ENCODE data around the gene ZFPL1. TPM values are rescaled to one million over a fixed set of nuclear protein-coding genes. Genes with fewer than 3 reads are reported as not detected.

Gene ZFPL1
- total and polyA plus RNA-seq, 9 of the 15 experiments (the other 6 are each of a cell fraction or from before 2014, with no cell fraction given), result 3.7 to 37.5 (median 22.7) TPM

DNA sequence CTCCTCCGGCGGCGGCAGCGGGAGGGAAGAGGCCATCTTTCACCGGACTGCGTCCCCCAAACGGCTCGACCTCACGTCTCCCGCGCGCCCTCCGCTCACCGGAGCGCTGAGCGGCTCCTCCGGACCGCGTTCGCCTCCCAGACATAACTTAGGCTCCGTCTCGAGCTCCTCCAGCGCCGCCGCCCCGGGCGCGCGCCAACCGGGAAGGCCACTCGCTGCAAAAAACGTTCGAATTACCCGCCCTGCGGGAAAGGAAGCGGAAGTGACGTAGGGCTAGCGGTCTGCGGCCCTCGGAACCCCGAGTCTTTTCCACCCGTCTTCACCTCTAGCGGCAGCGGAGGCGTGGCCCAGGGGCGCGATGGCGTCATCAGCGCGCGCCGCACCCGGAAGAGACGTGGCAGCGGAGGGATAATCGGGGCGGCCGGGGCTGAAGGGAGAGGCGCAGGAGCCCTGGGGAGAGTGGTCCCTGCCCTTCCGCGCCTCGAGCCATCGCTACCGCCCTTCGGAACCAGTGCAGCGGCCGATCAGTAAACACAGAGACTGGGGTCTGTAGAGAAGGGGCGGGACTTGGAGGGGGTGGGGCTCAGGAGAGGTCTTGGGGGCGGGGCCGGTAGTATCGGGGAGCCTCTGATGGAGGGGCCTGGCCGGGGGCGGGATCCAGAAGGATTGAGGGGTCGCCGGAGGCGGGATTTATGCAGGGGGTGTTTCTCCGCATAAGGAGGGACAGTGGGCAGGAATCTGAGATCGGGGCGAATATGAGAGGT is at the start of gene ZFPL1, which contains the start of gene CDCA5 (continued):
- TF ChIP-seq SNRNP70 (optimal IDR thresholded peaks at IDR 0.05; ENCODE audit: low read depth, low read length) (no peak), POLR2B (IDR thresholded peaks at IDR 0.05; ENCODE audit: low read depth, partially characterized antibody) (peak; percentile 82), CBFB (CRISPR knock-in tag; IDR thresholded peaks at IDR 0.05) (peak; percentile 71; the same call in 1 of the 2 replicates), TOE1 (IDR thresholded peaks at IDR 0.05; ENCODE audit: borderline replicate concordance) (no peak), TOE1 (CRISPR knock-in tag; IDR thresholded peaks at IDR 0.05; ENCODE audit: borderline replicate concordance, low read depth) (no peak), ERF (CRISPR knock-in tag; IDR thresholded peaks at IDR 0.05) (peak; percentile 23; the same call in 1 of the 2 replicates), ILF3 (IDR thresholded peaks at IDR 0.05; ENCODE audit: borderline replicate concordance) (no peak), SIN3B (IDR thresholded peaks at IDR 0.05; ENCODE audit: low read depth) (peak; percentile 95)
- TF ChIP-seq, protein P1, sequence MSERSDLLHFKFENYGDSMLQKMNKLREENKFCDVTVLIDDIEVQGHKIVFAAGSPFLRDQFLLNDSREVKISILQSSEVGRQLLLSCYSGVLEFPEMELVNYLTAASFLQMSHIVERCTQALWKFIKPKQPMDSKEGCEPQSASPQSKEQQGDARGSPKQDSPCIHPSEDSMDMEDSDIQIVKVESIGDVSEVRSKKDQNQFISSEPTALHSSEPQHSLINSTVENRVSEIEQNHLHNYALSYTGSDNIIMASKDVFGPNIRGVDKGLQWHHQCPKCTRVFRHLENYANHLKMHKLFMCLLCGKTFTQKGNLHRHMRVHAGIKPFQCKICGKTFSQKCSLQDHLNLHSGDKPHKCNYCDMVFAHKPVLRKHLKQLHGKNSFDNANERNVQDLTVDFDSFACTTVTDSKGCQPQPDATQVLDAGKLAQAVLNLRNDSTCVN (CRISPR knock-in tag; IDR thresholded peaks at IDR 0.05), result peak; percentile 49; the same call in 1 of the 2 replicates
- TF ChIP-seq, protein P2, sequence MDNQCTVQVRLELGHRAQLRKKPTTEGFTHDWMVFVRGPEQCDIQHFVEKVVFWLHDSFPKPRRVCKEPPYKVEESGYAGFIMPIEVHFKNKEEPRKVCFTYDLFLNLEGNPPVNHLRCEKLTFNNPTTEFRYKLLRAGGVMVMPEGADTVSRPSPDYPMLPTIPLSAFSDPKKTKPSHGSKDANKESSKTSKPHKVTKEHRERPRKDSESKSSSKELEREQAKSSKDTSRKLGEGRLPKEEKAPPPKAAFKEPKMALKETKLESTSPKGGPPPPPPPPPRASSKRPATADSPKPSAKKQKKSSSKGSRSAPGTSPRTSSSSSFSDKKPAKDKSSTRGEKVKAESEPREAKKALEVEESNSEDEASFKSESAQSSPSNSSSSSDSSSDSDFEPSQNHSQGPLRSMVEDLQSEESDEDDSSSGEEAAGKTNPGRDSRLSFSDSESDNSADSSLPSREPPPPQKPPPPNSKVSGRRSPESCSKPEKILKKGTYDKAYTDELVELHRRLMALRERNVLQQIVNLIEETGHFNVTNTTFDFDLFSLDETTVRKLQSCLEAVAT (IDR thresholded peaks at IDR 0.05), result peak; percentile 14 to 36; a peak in 2 of 4 replicates
- TF ChIP-seq, protein P3, sequence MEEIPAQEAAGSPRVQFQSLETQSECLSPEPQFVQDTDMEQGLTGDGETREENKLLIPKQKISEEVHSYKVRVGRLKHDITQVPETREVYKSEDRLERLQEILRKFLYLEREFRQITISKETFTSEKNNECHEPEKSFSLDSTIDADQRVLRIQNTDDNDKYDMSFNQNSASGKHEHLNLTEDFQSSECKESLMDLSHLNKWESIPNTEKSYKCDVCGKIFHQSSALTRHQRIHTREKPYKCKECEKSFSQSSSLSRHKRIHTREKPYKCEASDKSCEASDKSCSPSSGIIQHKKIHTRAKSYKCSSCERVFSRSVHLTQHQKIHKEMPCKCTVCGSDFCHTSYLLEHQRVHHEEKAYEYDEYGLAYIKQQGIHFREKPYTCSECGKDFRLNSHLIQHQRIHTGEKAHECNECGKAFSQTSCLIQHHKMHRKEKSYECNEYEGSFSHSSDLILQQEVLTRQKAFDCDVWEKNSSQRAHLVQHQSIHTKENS (CRISPR knock-in tag; IDR thresholded peaks at IDR 0.05), result no peak

All from K562 (cell line).